Retina (tissue), 1 donor: ENCODE results near the gene EFR3B.

Experiments
- DNase-seq: peaks from one replicate; pipeline ENCODE4 v3.0.0-alpha.2; 2016

EFR3B gene

GRCh38 chr2:25035537-25036220, 6.2 kb upstream of the EFR3B start:
- DNase-seq, result peak; percentile 26

- DNase-seq, result no peak
Measured at GRCh38 chr2:25036221-25036559, 5.7 kb upstream of the EFR3B start.

GRCh38 chr2:25039126-25039525, 2.8 kb upstream of the EFR3B start:
- no peak for DNase-seq

GRCh38 chr2:25041307-25041927, 459 bp upstream of the EFR3B start:
- DNase-seq, result peak; percentile 89

GRCh38 chr2:25042321-25043240, 705 bp downstream of the EFR3B start:
- DNase-seq, result peak; percentile 91

GRCh38 chr2:25043241-25043867, 1.5 kb downstream of the EFR3B start:
- DNase-seq, result no peak

GRCh38 chr2:25044011-25044410, 2.1 kb downstream of the EFR3B start:
- DNase-seq, result no peak

- no peak for DNase-seq
Measured at GRCh38 chr2:25044990-25045389, 3.1 kb downstream of the EFR3B start.

GRCh38 chr2:25049422-25049821, 7.5 kb downstream of the EFR3B start:
- no peak for DNase-seq

- DNase-seq, result no peak
Measured at GRCh38 chr2:25050128-25050527, 8.3 kb downstream of the EFR3B start.

GRCh38 chr2:25053041-25053440, 11.2 kb downstream of the EFR3B start:
- DNase-seq, result no peak

- DNase-seq, result no peak
Measured at GRCh38 chr2:25054720-25055119, 12.8 kb downstream of the EFR3B start.

GRCh38 chr2:25055376-25055920, 13.6 kb downstream of the EFR3B start:
- DNase-seq, result no peak

- DNase-seq, result no peak
Measured at GRCh38 chr2:25056098-25056821, 14.4 kb downstream of the EFR3B start.

GRCh38 chr2:25062511-25062917, 20.6 kb downstream of the EFR3B start:
- DNase-seq, result peak; percentile 55

- no peak for DNase-seq
Measured at GRCh38 chr2:25063876-25064660, 22.2 kb downstream of the EFR3B start.

- no peak for DNase-seq
Measured at GRCh38 chr2:25065768-25066167, 23.9 kb downstream of the EFR3B start.

- no peak for DNase-seq
Measured at GRCh38 chr2:25066455-25066854, 24.6 kb downstream of the EFR3B start.

GRCh38 chr2:25068217-25068616, 26.3 kb downstream of the EFR3B start:
- no peak for DNase-seq

GRCh38 chr2:25071966-25072365, 30.1 kb downstream of the EFR3B start:
- DNase-seq, result no peak

- no peak for DNase-seq
Measured at GRCh38 chr2:25072606-25073005, 30.7 kb downstream of the EFR3B start.

GRCh38 chr2:25073025-25073424, 31.1 kb downstream of the EFR3B start:
- no peak for DNase-seq
